GM12878 (cell line): ENCODE data around the gene BCAS3.

Experiments used
- EP300 ChIP-seq, 2 experiments: fragments of 150-350 bp in 1 of 2; IDR thresholded peaks; 2 replicates each; pipeline ENCODE4 v1.6.1; 2011 to 2012; ENCODE audit warnings: low read depth in 2 of 2, low read length in 2 of 2, borderline replicate concordance in 1 of 2, improper control_type of control experiment in 1 of 2, inconsistent platforms in 1 of 2; ENCODE audit not compliant: control insufficient read depth in 1 of 2
- EZH2 ChIP-seq: IDR thresholded peaks from 2 replicates; pipeline ENCODE4 v1.6.1; 2012; ENCODE audit warnings: low read depth, mild to moderate bottlenecking, control low read depth, inconsistent platforms, low read length, borderline replicate concordance; ENCODE audit not compliant: control insufficient read depth
- FOXK2 ChIP-seq: fragments of 450-650 bp; IDR thresholded peaks from 2 replicates; pipeline ENCODE4 v1.6.1; 2017; ENCODE audit warnings: mild to moderate bottlenecking, moderate library complexity
- JUNB ChIP-seq: IDR thresholded peaks from 2 replicates; pipeline ENCODE4 v1.6.1; 2016; ENCODE audit warnings: antibody characterized with exemption, mild to moderate bottlenecking
- JUND ChIP-seq: IDR thresholded peaks from 2 replicates; pipeline ENCODE4 v1.6.1; 2012; ENCODE audit warnings: low read depth, mild to moderate bottlenecking, low read length, improper control_type of control experiment, moderate library complexity
- MYC ChIP-seq: IDR thresholded peaks from 2 replicates; pipeline ENCODE4 v1.6.1; 2011; ENCODE audit warnings: mild to moderate bottlenecking, low read length, moderate library complexity, inconsistent platforms; ENCODE audit not compliant: insufficient read depth, insufficient replicate concordance, insufficient read length, severe bottlenecking
- POLR2A ChIP-seq: IDR thresholded peaks from 2 replicates; pipeline ENCODE4 v1.6.1; 2011; ENCODE audit warnings: low read depth, mild to moderate bottlenecking, low read length
- SMC3 ChIP-seq: IDR thresholded peaks from 2 replicates; pipeline ENCODE4 v1.6.1; 2011; ENCODE audit warnings: low read length, improper control_type of control experiment, borderline replicate concordance
- TF ChIP-seq, protein P1 (sequence below), 3 experiments: IDR thresholded peaks in 2 of 3; conservative IDR thresholded peaks in 1 of 3; 2 replicates each; pipeline ENCODE4 v1.5.1; 2011; ENCODE audit warnings: low read depth in 3 of 3, low read length in 3 of 3, mild to moderate bottlenecking in 3 of 3, control low read depth in 2 of 3, moderate library complexity in 2 of 3, inconsistent platforms in 1 of 3, mixed read lengths in 1 of 3; ENCODE audit not compliant: control insufficient read depth in 2 of 3, insufficient read depth in 1 of 3; ENCODE audit errors: extremely low read depth in 1 of 3
- TF ChIP-seq, protein P2 (sequence below): fragments of 450-650 bp; IDR thresholded peaks from 2 replicates; pipeline ENCODE4 v1.6.1; 2017; ENCODE audit warnings: mild to moderate bottlenecking, low read depth, inconsistent platforms; ENCODE audit not compliant: poor library complexity, severe bottlenecking

DNA sequence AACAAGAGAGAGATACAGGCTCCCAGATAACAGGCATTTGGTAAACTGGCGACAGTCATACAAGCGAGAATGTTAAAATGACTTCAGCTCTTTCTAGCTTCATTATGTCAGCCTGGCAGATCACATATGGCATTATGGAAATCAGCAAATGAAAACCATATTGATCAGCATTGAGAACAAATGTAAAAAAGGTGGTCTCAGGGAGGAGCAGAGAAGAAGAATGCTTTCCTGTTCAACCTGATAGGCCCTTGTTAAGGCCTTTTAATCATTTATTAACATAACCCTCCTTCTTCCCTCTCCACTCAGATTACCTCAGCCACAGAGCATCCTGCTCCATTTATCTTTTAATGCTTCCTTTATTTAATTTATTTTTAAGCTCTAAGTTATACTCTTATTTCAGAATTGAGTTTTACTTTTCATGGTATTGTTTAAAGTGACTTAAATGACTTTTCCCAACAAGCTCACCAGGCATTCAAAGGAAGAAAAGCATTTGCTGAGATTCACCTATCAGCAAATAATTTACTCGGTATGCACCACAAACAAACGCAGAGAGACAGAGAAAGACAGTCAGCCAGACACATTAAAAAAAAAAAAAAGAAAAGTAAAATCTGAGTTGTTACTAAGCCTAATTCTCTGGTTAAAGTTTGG is 478.1 kb downstream of the BCAS3 start:
- TF ChIP-seq, protein P1, sequence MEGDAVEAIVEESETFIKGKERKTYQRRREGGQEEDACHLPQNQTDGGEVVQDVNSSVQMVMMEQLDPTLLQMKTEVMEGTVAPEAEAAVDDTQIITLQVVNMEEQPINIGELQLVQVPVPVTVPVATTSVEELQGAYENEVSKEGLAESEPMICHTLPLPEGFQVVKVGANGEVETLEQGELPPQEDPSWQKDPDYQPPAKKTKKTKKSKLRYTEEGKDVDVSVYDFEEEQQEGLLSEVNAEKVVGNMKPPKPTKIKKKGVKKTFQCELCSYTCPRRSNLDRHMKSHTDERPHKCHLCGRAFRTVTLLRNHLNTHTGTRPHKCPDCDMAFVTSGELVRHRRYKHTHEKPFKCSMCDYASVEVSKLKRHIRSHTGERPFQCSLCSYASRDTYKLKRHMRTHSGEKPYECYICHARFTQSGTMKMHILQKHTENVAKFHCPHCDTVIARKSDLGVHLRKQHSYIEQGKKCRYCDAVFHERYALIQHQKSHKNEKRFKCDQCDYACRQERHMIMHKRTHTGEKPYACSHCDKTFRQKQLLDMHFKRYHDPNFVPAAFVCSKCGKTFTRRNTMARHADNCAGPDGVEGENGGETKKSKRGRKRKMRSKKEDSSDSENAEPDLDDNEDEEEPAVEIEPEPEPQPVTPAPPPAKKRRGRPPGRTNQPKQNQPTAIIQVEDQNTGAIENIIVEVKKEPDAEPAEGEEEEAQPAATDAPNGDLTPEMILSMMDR (IDR thresholded peaks at IDR 0.05 in 2 of 3, conservative IDR thresholded peaks at IDR 0.05 in 1 of 3; ENCODE audit: control insufficient read depth in 2 of 3, extremely low read depth in 1 of 3, insufficient read depth in 1 of 3, low read depth in 3 of 3, low read length in 3 of 3) = no peak
- TF ChIP-seq EP300 (IDR thresholded peaks at IDR 0.05; ENCODE audit: borderline replicate concordance in 1 of 2, control insufficient read depth in 1 of 2, low read depth in 2 of 2, low read length in 2 of 2) = no peak
- TF ChIP-seq JUND = no peak
- no peak for TF ChIP-seq FOXK2
- TF ChIP-seq, protein P2, sequence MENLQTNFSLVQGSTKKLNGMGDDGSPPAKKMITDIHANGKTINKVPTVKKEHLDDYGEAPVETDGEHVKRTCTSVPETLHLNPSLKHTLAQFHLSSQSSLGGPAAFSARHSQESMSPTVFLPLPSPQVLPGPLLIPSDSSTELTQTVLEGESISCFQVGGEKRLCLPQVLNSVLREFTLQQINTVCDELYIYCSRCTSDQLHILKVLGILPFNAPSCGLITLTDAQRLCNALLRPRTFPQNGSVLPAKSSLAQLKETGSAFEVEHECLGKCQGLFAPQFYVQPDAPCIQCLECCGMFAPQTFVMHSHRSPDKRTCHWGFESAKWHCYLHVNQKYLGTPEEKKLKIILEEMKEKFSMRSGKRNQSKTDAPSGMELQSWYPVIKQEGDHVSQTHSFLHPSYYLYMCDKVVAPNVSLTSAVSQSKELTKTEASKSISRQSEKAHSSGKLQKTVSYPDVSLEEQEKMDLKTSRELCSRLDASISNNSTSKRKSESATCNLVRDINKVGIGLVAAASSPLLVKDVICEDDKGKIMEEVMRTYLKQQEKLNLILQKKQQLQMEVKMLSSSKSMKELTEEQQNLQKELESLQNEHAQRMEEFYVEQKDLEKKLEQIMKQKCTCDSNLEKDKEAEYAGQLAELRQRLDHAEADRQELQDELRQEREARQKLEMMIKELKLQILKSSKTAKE = no peak
- TF ChIP-seq EZH2 = no peak
- no peak for TF ChIP-seq JUNB
- TF ChIP-seq POLR2A = no peak
- TF ChIP-seq MYC = no peak
- TF ChIP-seq SMC3 = no peak
